Measurements from ENCODE around the gene EPS15.
"Not testable (repeated sequence)": the region's sequence is repeated elsewhere in the genome, so short reads cannot be mapped to it uniquely, and the experiment has no call there.

GRCh38 chr1:51409755-51410541 lies 109.1 kb downstream of the EPS15 start:
- not testable (repeated sequence) for TF ChIP-seq POLR2A (IDR thresholded peaks at IDR 0.05; ENCODE audit: low read length); GATA1 (IDR thresholded peaks at IDR 0.05; ENCODE audit: low read depth, low read length)
